Osteocyte (in vitro differentiated cells): ENCODE data around the gene NECTIN4. TPM values are rescaled to one million over a fixed set of nuclear protein-coding genes. Genes with fewer than 3 reads are reported as not detected.

Source experiments
- DNase-seq: peaks from one replicate; pipeline ENCODE4 v3.0.0; 2021; ENCODE audit warnings: mixed read lengths; ENCODE audit not compliant: unreplicated experiment; ENCODE audit errors: extremely low spot score
- H3K27ac Mint-ChIP-seq: one replicate; pipeline ENCODE4 v1.8.0; 2021; ENCODE audit warnings: mild to moderate bottlenecking, mixed read lengths; ENCODE audit not compliant: unreplicated experiment
- H3K27me3 Mint-ChIP-seq: one replicate; pipeline ENCODE4 v1.8.0; 2021; ENCODE audit warnings: mixed read lengths; ENCODE audit not compliant: unreplicated experiment
- H3K36me3 Mint-ChIP-seq: one replicate; pipeline ENCODE4 v1.8.0; 2021; ENCODE audit warnings: mixed read lengths; ENCODE audit not compliant: unreplicated experiment
- H3K4me1 Mint-ChIP-seq: one replicate; pipeline ENCODE4 v1.8.0; 2021; ENCODE audit warnings: mixed read lengths; ENCODE audit not compliant: unreplicated experiment
- H3K4me3 Mint-ChIP-seq: one replicate; pipeline ENCODE4 v1.8.0; 2021; ENCODE audit warnings: mild to moderate bottlenecking, moderate library complexity, mixed read lengths; ENCODE audit not compliant: unreplicated experiment
- H3K9me3 Mint-ChIP-seq: one replicate; pipeline ENCODE4 v1.8.0; 2021; ENCODE audit warnings: mixed read lengths; ENCODE audit not compliant: unreplicated experiment
- total RNA-seq: library from RNA; stranded (reverse); gene quantifications from 2 replicates; pipeline ENCODE4 v1.2.1, GENCODE V29; 2021
- TF ChIP-seq, protein P1 (sequence below): fragments of 200-600 bp; sonication (generic); IDR thresholded peaks from 2 replicates; pipeline ENCODE4 v1.5.0; 2021; ENCODE audit warnings: antibody characterized with exemption, mild to moderate bottlenecking, moderate library complexity

NECTIN4 gene
- total RNA-seq, 1 donor from 2014 or later: not detected

DNA sequence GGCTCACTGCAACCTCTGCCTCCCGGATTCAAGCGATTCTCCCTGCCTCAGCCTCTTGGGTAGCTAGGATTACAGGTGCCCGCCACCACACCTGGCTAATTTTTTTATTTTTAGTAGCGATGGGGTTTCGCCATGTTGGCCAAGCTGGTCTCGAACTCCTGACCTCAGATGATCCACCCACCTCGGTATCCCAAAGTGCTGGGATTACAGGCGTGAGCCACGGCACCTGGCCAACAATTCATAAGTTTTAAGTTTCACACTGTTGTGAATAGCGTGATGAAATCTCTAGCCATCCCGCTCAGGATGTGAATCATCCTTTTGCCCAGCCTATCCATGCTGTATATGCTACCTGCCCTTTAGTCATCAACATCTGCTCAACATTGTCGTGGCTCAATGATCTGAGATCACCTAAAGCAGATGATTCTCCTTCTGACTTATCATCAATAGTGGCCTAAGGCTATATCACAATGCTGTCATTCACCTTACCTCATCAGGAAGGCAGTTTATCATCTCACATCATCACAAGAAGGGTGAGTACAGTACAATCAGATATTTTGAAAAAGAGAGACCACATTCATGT is 25.9 kb upstream of the NECTIN4 start:
- Mint-ChIP-seq H3K27me3 (no peaks in the 10 kb centered on the region), H3K9me3 (no peaks in the 10 kb centered on the region), H3K4me1 (peaks cover 48% of the 10 kb centered on the region), H3K36me3 (peaks cover 6% of the 10 kb centered on the region), H3K4me3 (no peak overlapping the region), H3K27ac (no peak overlapping the region)
- TF ChIP-seq, protein P1, sequence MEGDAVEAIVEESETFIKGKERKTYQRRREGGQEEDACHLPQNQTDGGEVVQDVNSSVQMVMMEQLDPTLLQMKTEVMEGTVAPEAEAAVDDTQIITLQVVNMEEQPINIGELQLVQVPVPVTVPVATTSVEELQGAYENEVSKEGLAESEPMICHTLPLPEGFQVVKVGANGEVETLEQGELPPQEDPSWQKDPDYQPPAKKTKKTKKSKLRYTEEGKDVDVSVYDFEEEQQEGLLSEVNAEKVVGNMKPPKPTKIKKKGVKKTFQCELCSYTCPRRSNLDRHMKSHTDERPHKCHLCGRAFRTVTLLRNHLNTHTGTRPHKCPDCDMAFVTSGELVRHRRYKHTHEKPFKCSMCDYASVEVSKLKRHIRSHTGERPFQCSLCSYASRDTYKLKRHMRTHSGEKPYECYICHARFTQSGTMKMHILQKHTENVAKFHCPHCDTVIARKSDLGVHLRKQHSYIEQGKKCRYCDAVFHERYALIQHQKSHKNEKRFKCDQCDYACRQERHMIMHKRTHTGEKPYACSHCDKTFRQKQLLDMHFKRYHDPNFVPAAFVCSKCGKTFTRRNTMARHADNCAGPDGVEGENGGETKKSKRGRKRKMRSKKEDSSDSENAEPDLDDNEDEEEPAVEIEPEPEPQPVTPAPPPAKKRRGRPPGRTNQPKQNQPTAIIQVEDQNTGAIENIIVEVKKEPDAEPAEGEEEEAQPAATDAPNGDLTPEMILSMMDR: no peak
- no peak for DNase-seq

DNA sequence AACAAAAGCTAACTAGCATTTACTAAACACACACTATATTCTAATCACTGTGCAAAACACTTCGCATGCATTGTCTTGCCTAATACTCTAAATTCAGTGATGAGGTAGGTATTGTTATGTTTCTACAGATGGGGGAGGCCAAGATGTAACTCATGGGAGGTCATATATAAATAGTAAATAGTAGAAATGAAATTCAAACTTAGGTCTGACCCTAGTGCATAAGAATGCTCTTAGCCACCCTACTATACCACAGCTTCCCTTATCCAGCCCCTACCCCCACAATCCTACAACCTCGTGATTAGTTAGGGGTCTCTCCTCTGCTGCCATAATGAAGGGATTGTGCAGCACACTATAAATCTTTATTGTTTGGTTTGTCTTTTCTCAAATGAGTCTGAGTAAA is 25.2 kb upstream of the NECTIN4 start:
- Mint-ChIP-seq H3K36me3 (peaks cover 5% of the 10 kb centered on the region), H3K27me3 (no peaks in the 10 kb centered on the region), H3K4me3 (no peak overlapping the region), H3K27ac (no peak overlapping the region), H3K4me1 (peaks cover 44% of the 10 kb centered on the region), H3K9me3 (no peaks in the 10 kb centered on the region)
- no peak for DNase-seq
- TF ChIP-seq, protein P1: no peak

DNA sequence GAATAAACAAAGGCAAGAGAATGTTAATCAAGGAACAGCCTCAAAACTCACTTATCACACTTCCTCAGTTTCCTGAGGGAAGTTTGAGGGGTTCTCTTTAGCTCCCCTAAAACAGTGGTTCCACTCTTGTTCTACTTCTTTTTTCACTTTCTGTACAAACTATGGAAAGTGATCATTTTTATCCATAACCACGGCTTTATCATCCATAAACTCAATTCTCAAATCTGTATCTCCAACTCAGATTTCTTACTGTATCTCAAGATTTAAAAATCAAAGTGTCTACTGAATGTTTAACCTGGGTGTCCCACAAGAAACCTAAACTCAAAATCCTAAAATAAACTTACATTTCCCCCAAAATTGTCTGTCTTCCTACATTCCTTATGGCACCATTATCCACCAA is 24.6 kb upstream of the NECTIN4 start:
- H3K4me3 Mint-ChIP-seq: no peak overlapping the region
- no peaks in the 10 kb centered on the region for H3K9me3 Mint-ChIP-seq
- peaks cover 37% of the 10 kb centered on the region for H3K4me1 Mint-ChIP-seq
- TF ChIP-seq, protein P1: no peak
- no peaks in the 10 kb centered on the region for H3K27me3 Mint-ChIP-seq
- peaks cover 5% of the 10 kb centered on the region for H3K36me3 Mint-ChIP-seq
- H3K27ac Mint-ChIP-seq: no peak overlapping the region
- DNase-seq: no peak

DNA sequence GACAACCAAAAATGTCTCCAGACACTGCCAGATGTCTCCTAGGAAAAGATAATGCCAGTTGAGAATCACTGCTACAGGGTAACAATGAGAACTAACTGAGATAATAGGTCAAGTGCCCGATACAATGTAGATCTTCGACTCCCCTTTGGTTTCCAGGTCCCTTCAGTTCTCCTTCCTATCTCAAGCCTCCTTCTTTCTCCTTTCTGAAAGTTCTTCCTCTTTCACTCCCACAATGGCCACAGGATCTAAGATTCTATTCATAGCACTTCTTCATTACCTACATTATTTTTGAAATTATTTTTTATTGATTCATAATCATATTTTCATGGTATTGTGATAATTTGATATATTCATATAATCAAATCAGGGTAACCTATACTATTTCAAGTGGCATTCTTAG is 22.2 kb upstream of the NECTIN4 start:
- Mint-ChIP-seq H3K4me1 (peaks cover 18% of the 10 kb centered on the region), H3K27ac (no peak overlapping the region), H3K27me3 (no peaks in the 10 kb centered on the region), H3K4me3 (no peak overlapping the region), H3K9me3 (no peaks in the 10 kb centered on the region), H3K36me3 (peaks cover 5% of the 10 kb centered on the region)
- no peak for DNase-seq
- TF ChIP-seq, protein P1: no peak

DNA sequence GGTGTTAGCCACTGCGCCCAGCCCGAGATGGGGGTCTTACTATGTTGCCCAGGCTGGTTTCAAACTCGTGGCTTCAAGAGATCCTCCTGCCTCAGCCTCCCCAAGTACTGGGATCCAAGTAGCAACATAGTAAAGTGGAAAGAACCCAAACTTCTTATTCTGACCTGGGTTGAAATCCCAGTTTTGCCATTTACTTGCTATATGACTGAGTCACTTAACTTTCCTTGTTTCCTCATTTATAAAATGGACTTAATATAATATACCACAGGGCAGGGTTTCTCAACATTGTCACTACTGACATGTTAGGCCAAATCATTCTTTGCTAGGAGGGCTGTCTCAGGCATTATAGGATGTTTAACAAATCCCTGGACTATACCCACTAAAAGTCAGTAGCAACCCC is 21.8 kb upstream of the NECTIN4 start:
- peaks cover 5% of the 10 kb centered on the region for H3K36me3 Mint-ChIP-seq

More for the DNA sequence above, 21.8 kb upstream of the NECTIN4 start:
- H3K9me3 Mint-ChIP-seq: no peaks in the 10 kb centered on the region
- TF ChIP-seq, protein P1: no peak
- H3K4me1 Mint-ChIP-seq: peaks cover 15% of the 10 kb centered on the region
- DNase-seq: no peak
- H3K27me3 Mint-ChIP-seq: no peaks in the 10 kb centered on the region
- H3K4me3 Mint-ChIP-seq: no peak overlapping the region
- no peak overlapping the region for H3K27ac Mint-ChIP-seq
